Pancreas (tissue), 10 donors: ENCODE results near the gene FLNA. TPM values are rescaled to one million over a fixed set of nuclear protein-coding genes. Genes with fewer than 3 reads are reported as not detected.

ENCODE experiments used
- ATAC-seq, 4 donors: fragments of 200-7000 bp; cut with Tn5 transposase; one replicate each; pipeline versions ENCODE4 v1.8.0 to v1.9.1; 2020; ENCODE audit warnings: mild to moderate bottlenecking in 4 of 4, moderate library complexity in 4 of 4
- DNase-seq, 6 donors: peaks; one replicate each; pipeline ENCODE4 v3.0.0-alpha.2; 2020
- FAIRE-seq: peaks from 2 replicates; lab custom pipeline; 2012; peaks lifted over from hg19 to GRCh38; lab: Jason Lieb, UNC
- H3K27ac ChIP-seq, 4 donors: fragments of 200-600 bp; sonication (generic); 1 replicate in 3 of 4; 2 replicates in 1 of 4; pipeline versions ENCODE4 v1.5.0 to v1.8.0; 2020
- H3K27me3 ChIP-seq, 4 donors: fragments of 200-600 bp; one replicate each; pipeline ENCODE4 v1.8.0; 2021
- H3K36me3 ChIP-seq, 3 donors: fragments of 200-600 bp; sonication (generic) in 1 of 3; one replicate each; pipeline versions ENCODE4 v1.5.0 to v1.8.0; 2020 to 2021
- H3K4me1 ChIP-seq, 3 donors: fragments of 200-600 bp; one replicate each; pipeline ENCODE4 v1.8.0; 2021
- H3K4me3 ChIP-seq, 4 donors: fragments of 200-600 bp; sonication (generic) in 2 of 4; one replicate each; pipeline versions ENCODE4 v1.5.0 to v1.8.0; 2020 to 2021
- H3K9me3 ChIP-seq, 4 donors: fragments of 200-600 bp; one replicate each; pipeline ENCODE4 v1.8.0; 2021
- WGBS, 2 donors: extraction: QIAGEN DNeasy Blood & Tissue Kit; methylation state at CpG; one replicate each; pipeline ENCODE4 v1.1.7; 2013; 5-methylcytosine and 5-hydroxymethylcytosine counted together
- intact Hi-C, 3 donors: fragments of 100-400 bp; cut with DNase I; formaldehyde crosslinking; loops; one replicate each; pipeline versions ENCODE4 v1.11.1 to v1.14.2; 2022
- polyA plus RNA-seq, 2 donors: library from polyadenylated mRNA; stranded (reverse); fragments of 200-250 nt; gene quantifications; one replicate each; pipeline ENCODE4 v1.2.3, GENCODE V29; 2013
- total RNA-seq, 6 donors: library from RNA; stranded (reverse); fragmentation: NEBNext Ultra II Directional in 4 of 6; extraction: Animal tissue kit (Norgen Biotek cat#: 25700) in 4 of 6; gene quantifications; one replicate each; pipeline versions ENCODE4 v1.2.1 to v1.2.4, GENCODE V29; 2021 to 2023
- TF ChIP-seq, protein P1 (sequence below), 4 donors: fragments of 200-600 bp; sonication (generic) in 3 of 4; IDR thresholded peaks; one replicate each; pipeline versions ENCODE4 v1.5.0 to v1.8.0; 2021; ENCODE audit warnings: antibody characterized with exemption in 4 of 4
- donor health status: healthy with polysubstance abuse.
- donor health status: DM: no; HTN: no; CAD: no; lungs with moderate emphysema.
- donor health status: DM: no; HTN: no; CAD: no.
- donor health status: control.
- donor health status: control.
- donor health status: Bipolar disorder and iron deficiency.
- donor health status: DM: yes; HTN: yes; CAD: no.
- donor health status: DM: no; HTN: no; CAD: no.
- donor health status: DM: no; HTN: no; CAD: no.
- donor health status: DM: yes; HTN: yes; CAD: no.

The FLNA gene
- total and polyA plus RNA-seq, 8 donors = 67.0 to 298 (median 184) TPM

DNA sequence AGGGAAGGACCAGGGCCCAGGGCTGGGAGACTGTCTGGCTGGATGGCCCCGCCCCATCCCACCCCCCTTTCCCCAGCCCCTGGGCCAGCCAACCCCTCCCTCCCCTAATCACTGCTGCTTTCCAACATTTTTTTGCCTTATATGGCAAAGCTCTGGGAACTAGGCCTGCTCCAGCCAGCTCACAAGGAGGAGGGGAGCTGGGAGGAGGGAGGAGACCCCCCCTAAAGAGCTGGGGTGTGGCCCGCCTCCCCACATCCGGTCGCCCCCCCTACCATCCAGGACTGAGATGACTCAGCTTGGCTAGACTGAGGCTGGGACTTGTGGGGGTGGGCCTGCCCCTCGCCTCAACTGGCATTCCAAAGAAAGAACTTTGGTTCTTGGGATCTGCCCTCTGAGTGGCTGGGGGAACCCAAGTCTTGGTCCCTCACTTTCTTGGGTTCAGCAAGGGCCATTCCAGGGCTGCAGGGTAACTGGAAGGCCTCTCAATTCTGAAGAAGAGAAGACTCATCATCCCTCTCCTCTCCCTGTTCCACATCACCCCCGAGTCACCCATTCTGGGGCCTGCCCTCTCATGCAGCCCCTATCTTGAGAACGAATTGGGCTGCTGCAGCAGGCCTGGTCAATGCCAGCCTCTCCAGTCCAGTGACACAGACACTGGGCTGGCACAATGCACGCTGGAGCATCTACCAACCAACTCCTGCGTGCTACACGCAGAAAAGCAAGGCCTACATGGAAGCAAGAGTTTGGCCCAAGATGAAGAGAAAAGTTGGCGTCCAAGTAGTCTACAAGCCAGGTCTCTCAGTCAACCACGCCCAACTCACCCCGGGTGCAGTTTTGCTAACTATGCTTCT, 4.8 kb downstream of the FLNA start:
- FAIRE-seq = no peak

GRCh38 chrX:154368630-154369448, 5.6 kb downstream of the FLNA start:
- 47 to 57% methylated on average over 15 of the region's 16 CpGs for WGBS, 2 donors
- H3K9me3 ChIP-seq = no peaks in the 10 kb centered on the region
- FAIRE-seq (no peak), ATAC-seq (peak; percentile 13 to 39 (median 24)), DNase-seq (peak in 3 of 6 donors; percentile 45 to 61 (median 50))
- TF ChIP-seq, protein P1, sequence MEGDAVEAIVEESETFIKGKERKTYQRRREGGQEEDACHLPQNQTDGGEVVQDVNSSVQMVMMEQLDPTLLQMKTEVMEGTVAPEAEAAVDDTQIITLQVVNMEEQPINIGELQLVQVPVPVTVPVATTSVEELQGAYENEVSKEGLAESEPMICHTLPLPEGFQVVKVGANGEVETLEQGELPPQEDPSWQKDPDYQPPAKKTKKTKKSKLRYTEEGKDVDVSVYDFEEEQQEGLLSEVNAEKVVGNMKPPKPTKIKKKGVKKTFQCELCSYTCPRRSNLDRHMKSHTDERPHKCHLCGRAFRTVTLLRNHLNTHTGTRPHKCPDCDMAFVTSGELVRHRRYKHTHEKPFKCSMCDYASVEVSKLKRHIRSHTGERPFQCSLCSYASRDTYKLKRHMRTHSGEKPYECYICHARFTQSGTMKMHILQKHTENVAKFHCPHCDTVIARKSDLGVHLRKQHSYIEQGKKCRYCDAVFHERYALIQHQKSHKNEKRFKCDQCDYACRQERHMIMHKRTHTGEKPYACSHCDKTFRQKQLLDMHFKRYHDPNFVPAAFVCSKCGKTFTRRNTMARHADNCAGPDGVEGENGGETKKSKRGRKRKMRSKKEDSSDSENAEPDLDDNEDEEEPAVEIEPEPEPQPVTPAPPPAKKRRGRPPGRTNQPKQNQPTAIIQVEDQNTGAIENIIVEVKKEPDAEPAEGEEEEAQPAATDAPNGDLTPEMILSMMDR (IDR thresholded peaks at IDR 0.05) = no peak
- intact Hi-C loops = no loop called here
- peaks cover 0 to 8% (median 0%) of the 10 kb centered on the region in 3 donors for H3K36me3 ChIP-seq
- no peaks in the 10 kb centered on the region for H3K27me3 ChIP-seq
- H3K4me1 ChIP-seq = no peaks in the 10 kb centered on the region
- H3K4me3 ChIP-seq = peak overlapping the region in 3 of 4 donors; percentile 7 to 55 (median 16)
- peak overlapping the region; percentile 39 to 81 (median 60) for H3K27ac ChIP-seq

More for the DNA sequence above, 4.8 kb downstream of the FLNA start:
- TF ChIP-seq, protein P1 (IDR thresholded peaks at IDR 0.05) = no peak
- peaks cover 0 to 8% (median 0%) of the 10 kb centered on the region in 3 donors for H3K36me3 ChIP-seq
- 51 to 63% methylated on average over 11 to 13 of the region's 13 CpGs for WGBS, 2 donors
- H3K27me3 ChIP-seq = no peaks in the 10 kb centered on the region
- peak overlapping the region; percentile 22 to 55 (median 44) for H3K4me3 ChIP-seq
- ATAC-seq (peak; percentile 6 to 23 (median 18)), DNase-seq (peak in 4 of 6 donors; percentile 50 to 65 (median 59))
- no peaks in the 10 kb centered on the region for H3K9me3 ChIP-seq
- peak overlapping the region; percentile 42 to 81 (median 60) for H3K27ac ChIP-seq
- H3K4me1 ChIP-seq = peaks cover 0 to under 1% (median 0%) of the 10 kb centered on the region in 3 donors
- intact Hi-C loops = no loop called here

DNA sequence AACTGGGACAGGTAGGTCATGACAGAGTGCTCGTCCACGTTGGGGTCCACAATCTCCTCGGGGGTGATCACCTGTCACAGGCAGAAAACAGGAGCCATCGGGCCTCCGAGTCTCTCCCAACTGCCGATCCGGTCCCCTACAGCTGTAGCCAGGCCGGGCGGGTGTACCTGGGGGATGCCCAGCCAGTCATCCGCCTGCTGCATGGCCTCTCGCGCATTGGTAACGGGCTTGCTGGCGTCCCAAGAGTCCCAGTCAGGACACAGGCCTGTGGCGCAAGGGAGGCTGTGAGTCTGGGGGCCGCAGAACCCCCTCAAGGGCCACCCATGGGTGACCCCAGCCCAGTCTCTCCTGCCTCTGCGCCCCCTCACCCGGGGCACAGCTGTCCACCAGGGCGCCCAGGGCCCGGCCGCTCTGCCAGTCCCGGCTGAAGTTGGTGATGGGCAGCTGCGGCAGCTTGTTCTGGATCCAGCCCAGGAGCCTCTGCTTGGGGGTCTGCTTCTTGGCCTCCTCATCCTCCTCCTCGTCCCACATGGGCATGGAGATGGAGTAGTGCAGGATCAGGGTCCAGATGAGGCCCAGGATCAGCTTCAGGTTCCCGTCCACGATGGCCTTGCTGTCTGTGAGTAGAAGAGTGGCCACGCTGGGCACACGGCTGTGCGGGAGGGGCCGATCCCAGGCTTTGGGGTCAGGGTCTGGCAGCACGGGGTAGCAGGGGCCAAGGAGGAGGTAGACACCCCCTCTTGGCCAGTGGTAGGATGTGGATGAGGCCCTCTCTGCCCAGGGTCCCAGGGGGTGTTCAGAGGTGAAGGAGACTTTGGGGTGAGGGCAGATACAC, 6.7 kb downstream of the FLNA start:
- intact Hi-C loops = no loop called here
- TF ChIP-seq, protein P1 (IDR thresholded peaks at IDR 0.05) = no peak
- peaks cover 0 to 8% (median 0%) of the 10 kb centered on the region in 3 donors for H3K36me3 ChIP-seq
- ATAC-seq = no peak
- DNase-seq = no peak
- no peaks in the 10 kb centered on the region for H3K9me3 ChIP-seq
- no peak overlapping the region for H3K4me3 ChIP-seq
- no peaks in the 10 kb centered on the region for H3K27me3 ChIP-seq
- no peaks in the 10 kb centered on the region for H3K4me1 ChIP-seq
- FAIRE-seq = no peak
- 90% methylated on average over 31 of the region's 31 CpGs for WGBS, 2 donors
- H3K27ac ChIP-seq = peak overlapping the region in 2 of 4 donors; percentile 72 to 81

DNA sequence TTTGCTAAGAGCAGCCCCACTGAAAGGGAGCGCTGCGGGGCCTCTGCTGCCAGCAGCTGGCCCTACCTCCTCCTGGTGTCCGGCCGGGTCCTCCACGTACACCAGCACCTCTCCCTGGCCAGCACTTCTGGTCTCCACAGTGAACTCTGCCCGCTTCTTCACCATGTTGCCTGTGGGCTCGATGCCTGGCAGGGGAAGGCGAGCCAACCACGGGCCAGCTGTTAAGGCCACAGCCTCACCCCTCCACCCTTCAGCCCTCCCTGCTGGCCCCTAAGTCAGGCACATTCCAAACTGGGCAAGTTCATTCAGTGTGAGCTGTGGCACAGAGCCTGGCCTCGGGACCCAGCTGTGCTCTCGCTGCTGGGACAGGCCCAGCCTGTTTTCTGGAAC, 7.8 kb downstream of the FLNA start:
- Histone ChIP-seq H3K4me3 (no peak overlapping the region), H3K36me3 (peaks cover 0 to 8% (median 0%) of the 10 kb centered on the region in 3 donors), H3K27ac (no peak overlapping the region), H3K4me1 (no peaks in the 10 kb centered on the region), H3K27me3 (no peaks in the 10 kb centered on the region), H3K9me3 (no peaks in the 10 kb centered on the region)
- intact Hi-C loops = no loop called here
- TF ChIP-seq, protein P1 (IDR thresholded peaks at IDR 0.05) = no peak
- FAIRE-seq (no peak), ATAC-seq (no peak), DNase-seq (no peak)
- 89% methylated on average over 10 to 11 of the region's 11 CpGs for WGBS, 2 donors
